H1 (cell line): ENCODE measurements around the gene GMPR. TPM values are rescaled to one million over a fixed set of nuclear protein-coding genes. Genes with fewer than 3 reads are reported as not detected.
A peak's percentile ranks its signal among the peaks of the same experiment; 100 is the strongest.

ENCODE experiments used
- CTCF ChIA-PET: fragments of 300-600 bp; sonication (Branson Sonifier 250); formaldehyde crosslinking; loops from one replicate; lab custom pipeline; 2021; ENCODE audit not compliant: partially characterized antibody; lab: Charles Lee
- POLR2A ChIA-PET: fragments of 300-600 bp; sonication (Branson Sonifier 250); formaldehyde crosslinking; loops from one replicate; lab custom pipeline; 2021; ENCODE audit warnings: inconsistent platforms; ENCODE audit not compliant: partially characterized antibody; lab: Charles Lee
- DNase-seq, 2 experiments: peaks; one replicate each; pipeline versions ENCODE4 v3.0.0 to v3.0.0-alpha.2; 2010 to 2022; ENCODE audit warnings: low spot score in 2 of 2, low read depth in 1 of 2, mixed read lengths in 1 of 2
- FAIRE-seq: peaks from 2 replicates; lab custom pipeline; 2011; peaks lifted over from hg19 to GRCh38; lab: Jason Lieb, UNC
- H2AFZ ChIP-seq: 2 replicates; pipeline ENCODE4 v1.8.1; 2012; ENCODE audit warnings: low read length, inconsistent platforms
- H2AK5ac ChIP-seq: 2 replicates; pipeline ENCODE4 v1.6.1; 2013; ENCODE audit warnings: low read depth, low read length
- H2BK120ac ChIP-seq: replicated peaks from 2 replicates; pipeline ENCODE3; 2013; ENCODE audit warnings: low read depth, low read length, inconsistent platforms
- H2BK12ac ChIP-seq: 2 replicates; pipeline ENCODE4 v1.6.1; 2013; ENCODE audit warnings: low read depth, low read length
- H2BK15ac ChIP-seq: 2 replicates; pipeline ENCODE4 v1.6.1; 2013; ENCODE audit warnings: low read length
- H2BK20ac ChIP-seq: 2 replicates; pipeline ENCODE4 v1.6.1; 2013; ENCODE audit warnings: low read length
- H2BK5ac ChIP-seq: 2 replicates; pipeline ENCODE4 v1.6.1; 2013; ENCODE audit warnings: low read depth, low read length
- H3K14ac ChIP-seq: 2 replicates; pipeline ENCODE4 v1.6.1; 2013; ENCODE audit warnings: inconsistent platforms; ENCODE audit not compliant: insufficient read length
- H3K18ac ChIP-seq: 2 replicates; pipeline ENCODE4 v1.6.1; 2013; ENCODE audit warnings: low read length; ENCODE audit errors: extremely low read depth
- H3K23ac ChIP-seq: 2 replicates; pipeline ENCODE4 v1.6.1; 2013; ENCODE audit warnings: inconsistent platforms; ENCODE audit not compliant: insufficient read length
- H3K23me2 ChIP-seq: 2 replicates; pipeline ENCODE4 v1.6.1; 2013; ENCODE audit warnings: low read depth, low read length
- H3K27ac ChIP-seq: 2 replicates; pipeline ENCODE4 v1.6.1; 2011; ENCODE audit warnings: low read depth, low read length, inconsistent platforms
- H3K27me3 ChIP-seq, 4 experiments: replicated peaks in 1 of 4; 1 replicate in 1 of 4; 2 replicates in 3 of 4; pipeline versions ENCODE4 v1.6.1 to v1.8.1; 2011 to 2013; ENCODE audit warnings: low read length in 3 of 4, mild to moderate bottlenecking in 3 of 4, inconsistent platforms in 2 of 4, mixed read lengths in 2 of 4, moderate library complexity in 1 of 4; ENCODE audit not compliant: control insufficient read depth in 3 of 4, insufficient read depth in 3 of 4; ENCODE audit errors: extremely low read depth in 1 of 4
- H3K36me3 ChIP-seq, 4 experiments: 2 replicates each; pipeline versions ENCODE4 v1.6.1 to v1.8.1; 2011 to 2013; ENCODE audit warnings: mild to moderate bottlenecking in 4 of 4, low read length in 3 of 4, moderate library complexity in 2 of 4, control low read depth in 1 of 4, inconsistent platforms in 1 of 4; ENCODE audit not compliant: insufficient read depth in 4 of 4, control insufficient read depth in 2 of 4
- H3K4ac ChIP-seq: replicated peaks from 2 replicates; pipeline ENCODE3; 2013; ENCODE audit warnings: low read length, low read depth, mixed read lengths, inconsistent platforms; ENCODE audit not compliant: insufficient read length
- H3K4me1 ChIP-seq, 4 experiments: replicated peaks in 1 of 4; 1 replicate in 1 of 4; 2 replicates in 3 of 4; pipeline versions ENCODE4 v1.6.1 to v1.8.1; 2011 to 2013; ENCODE audit warnings: low read length in 3 of 4, inconsistent platforms in 2 of 4, mixed read lengths in 1 of 4; ENCODE audit not compliant: insufficient read depth in 4 of 4, control insufficient read depth in 3 of 4
- H3K4me2 ChIP-seq, 2 experiments: 2 replicates each; pipeline versions ENCODE4 v1.6.1 to v1.8.1; 2011 to 2013; ENCODE audit warnings: low read depth in 2 of 2, low read length in 2 of 2, control low read depth in 1 of 2, inconsistent platforms in 1 of 2, mild to moderate bottlenecking in 1 of 2; ENCODE audit not compliant: insufficient read depth in 1 of 2
- H3K4me3 ChIP-seq, 4 experiments: fragments of 200-600, 300-600 bp in 1 of 4; sonication (generic), shearing (Covaris generic), sonication (Bioruptor Twin) in 1 of 4; 2 replicates each; pipeline versions ENCODE4 v1.5.1 to v1.8.1; 2011 to 2016; ENCODE audit warnings: low read length in 4 of 4, low read depth in 3 of 4, control low read depth in 2 of 4, inconsistent platforms in 2 of 4, mild to moderate bottlenecking in 2 of 4, mixed read lengths in 1 of 4, moderate library complexity in 1 of 4; ENCODE audit not compliant: insufficient read depth in 2 of 4; ENCODE audit errors: extremely low read depth in 1 of 4
- H3K56ac ChIP-seq: replicated peaks from 2 replicates; pipeline ENCODE3; 2013; ENCODE audit warnings: low read depth, mild to moderate bottlenecking, mixed read lengths, low read length, inconsistent platforms; ENCODE audit not compliant: insufficient read length
- H3K79me1 ChIP-seq: 2 replicates; pipeline ENCODE4 v1.6.1; 2013; ENCODE audit warnings: low read depth, low read length, control low read depth
- H3K79me2 ChIP-seq, 2 experiments: 2 replicates each; pipeline versions ENCODE4 v1.6.1 to v1.8.1; 2012 to 2013; ENCODE audit warnings: low read length in 2 of 2, mild to moderate bottlenecking in 2 of 2, inconsistent platforms in 1 of 2; ENCODE audit not compliant: insufficient read depth in 2 of 2, control insufficient read depth in 1 of 2
- H3K9ac ChIP-seq, 4 experiments: replicated peaks in 1 of 4; 1 replicate in 1 of 4; 2 replicates in 3 of 4; pipeline versions ENCODE4 v1.6.1 to v1.8.1; 2011 to 2013; ENCODE audit warnings: low read depth in 3 of 4, low read length in 3 of 4, control low read depth in 2 of 4, mild to moderate bottlenecking in 2 of 4, moderate library complexity in 2 of 4, inconsistent platforms in 1 of 4; ENCODE audit errors: extremely low read depth in 1 of 4
- H3K9me3 ChIP-seq, 2 experiments: 2 replicates each; pipeline versions ENCODE4 v1.6.1 to v1.8.1; 2012 to 2013; ENCODE audit warnings: mild to moderate bottlenecking in 2 of 2, moderate library complexity in 2 of 2, control low read depth in 1 of 2, inconsistent platforms in 1 of 2, low read depth in 1 of 2, low read length in 1 of 2, mixed read lengths in 1 of 2; ENCODE audit not compliant: insufficient read depth in 2 of 2
- H4K20me1 ChIP-seq, 2 experiments: replicated peaks in 1 of 2; 2 replicates each; pipeline versions ENCODE3 to v1.8.1; 2011 to 2013; ENCODE audit warnings: inconsistent platforms in 2 of 2, low read length in 2 of 2, mild to moderate bottlenecking in 1 of 2; ENCODE audit not compliant: insufficient read depth in 2 of 2, control insufficient read depth in 1 of 2
- H4K5ac ChIP-seq: 2 replicates; pipeline ENCODE4 v1.6.1; 2013; ENCODE audit warnings: low read length, low read depth, mixed read lengths, inconsistent platforms; ENCODE audit not compliant: insufficient read length
- H4K8ac ChIP-seq: 2 replicates; pipeline ENCODE4 v1.8.0; 2013; ENCODE audit warnings: mild to moderate bottlenecking, moderate library complexity, low read length, inconsistent platforms; ENCODE audit not compliant: insufficient read depth; ENCODE audit errors: extremely low read depth
- H4K91ac ChIP-seq: replicated peaks from 2 replicates; pipeline ENCODE3; 2013; ENCODE audit warnings: low read length, mixed read lengths, inconsistent platforms; ENCODE audit not compliant: insufficient read length
- SRF ChIP-seq: IDR thresholded peaks from 2 replicates; pipeline ENCODE4 v1.6.1; 2011; ENCODE audit warnings: mild to moderate bottlenecking, low read depth, low read length, moderate library complexity
- WGBS, 2 experiments: shearing (Covaris generic) in 1 of 2; methylation state at CpG; one replicate each; pipeline versions ENCODE4 v1.1.6 to v1.1.7; 2013 to 2015; ENCODE audit warnings: low lambda C conversion rate in 2 of 2, mixed read lengths in 2 of 2, inconsistent platforms in 1 of 2, low coverage in 1 of 2, missing lambda C conversion rate in 1 of 2; ENCODE audit not compliant: insufficient replicate concordance in 2 of 2, insufficient coverage in 1 of 2, insufficient read length in 1 of 2; ENCODE audit errors: extremely low coverage in 1 of 2, missing lambda C conversion rate in 1 of 2; 5-methylcytosine and 5-hydroxymethylcytosine counted together
- polyA plus RNA-seq, 7 experiments: library from polyadenylated mRNA; depleted of rRNA in 3 of 7; stranded (reverse) in 5 of 7; unstranded in 2 of 7; fragments of >200 nt in 5 of 7; fragments of 200-250 nt in 2 of 7; gene quantifications; 1 replicate in 5 of 7; 2 replicates in 1 of 7; 4 replicates in 1 of 7; pipeline versions ENCODE4 v1.2.1 to v1.2.3, GENCODE V29; 2011 to 2013; ENCODE audit warnings: missing spikeins in 2 of 7, mixed read lengths in 2 of 7
- total RNA-seq: library from RNA; stranded (reverse); fragmentation: NEBNext Ultra II Directional; extraction: Animal tissue kit (Norgen Biotek cat#: 25700); gene quantifications from 2 replicates; pipeline ENCODE4 v1.2.1, GENCODE V29; 2021
- TF ChIP-seq, protein P1 (sequence below): IDR thresholded peaks from 2 replicates; pipeline ENCODE4 v1.6.1; 2012; ENCODE audit warnings: inconsistent platforms
- TF ChIP-seq, protein P2 (sequence below): IDR thresholded peaks from 2 replicates; pipeline ENCODE4 v1.6.1; 2012; ENCODE audit warnings: inconsistent platforms

The GMPR gene
- total and polyA plus RNA-seq, 2 of the 8 experiments (the other 6 are each of a cell fraction or from before 2014, with no cell fraction given), result 0.99 to 1.2 TPM

DNA sequence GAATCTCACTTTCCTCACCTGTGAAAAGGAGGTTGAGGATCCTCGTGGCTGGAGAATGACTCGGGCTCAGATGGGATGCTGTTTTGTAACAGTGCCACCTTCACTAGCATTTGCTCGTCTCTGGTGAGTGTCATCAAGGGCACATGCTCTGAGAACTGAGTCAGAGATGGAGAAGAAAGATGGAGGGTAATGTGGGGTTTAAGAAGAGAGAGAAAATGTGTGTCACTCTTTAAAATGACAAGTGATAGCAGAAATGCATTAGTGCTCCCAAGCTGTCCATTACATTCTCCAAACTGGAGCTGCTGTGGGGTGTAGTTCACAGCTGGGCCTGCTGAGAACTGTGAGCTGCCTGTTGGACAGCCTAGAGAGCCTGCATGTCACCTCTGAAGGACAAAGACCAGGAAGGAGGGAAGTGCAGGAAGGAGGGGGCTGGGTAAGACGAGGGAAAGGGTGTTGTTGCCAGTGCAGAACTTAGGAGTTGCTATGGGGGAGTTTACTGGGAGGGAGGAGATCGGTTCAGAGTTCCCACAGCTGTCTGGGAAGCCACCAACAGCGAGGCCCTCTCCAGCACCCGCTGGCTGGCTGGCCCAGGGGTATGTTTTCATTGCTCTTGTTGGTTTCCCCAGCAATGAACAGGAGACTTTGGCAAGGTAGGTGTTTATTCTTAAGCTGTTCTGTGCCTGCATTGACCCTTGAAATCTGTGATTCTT lies 19.8 kb downstream of the GMPR start:
- Histone ChIP-seq H3K23ac (no peak overlapping the region), H4K5ac (no peak overlapping the region), H4K91ac (peak overlapping the region; percentile 86), H3K4me2 (no peak overlapping the region; a peak in 1 of 4 replicates), H2BK120ac (peak overlapping the region; percentile 48), H2AFZ (peak overlapping the region; percentile 79), H3K14ac (no peak overlapping the region), H3K9me3 (no peaks in the 10 kb centered on the region), H2BK5ac (peak overlapping the region; percentile 79; the same call in 1 of the 2 replicates), H2BK12ac (peak overlapping the region; percentile 40; the same call in 1 of the 2 replicates), H3K56ac (no peak overlapping the region), H3K4me1 (peaks cover 0 to 5% (median 3%) of the 10 kb centered on the region in 4 experiments; a peak in 4 of 7 replicates), H4K8ac (no peak overlapping the region), H3K79me1 (no peaks in the 10 kb centered on the region), H3K23me2 (no peaks in the 10 kb centered on the region), H3K79me2 (no peaks in the 10 kb centered on the region), H3K27me3 (no peaks in the 10 kb centered on the region), H4K20me1 (no peaks in the 10 kb centered on the region), H3K27ac (no peak overlapping the region), H3K36me3 (no peaks in the 10 kb centered on the region), H3K4me3 (no peak overlapping the region), H2AK5ac (peak overlapping the region; percentile 67; the same call in 1 of the 2 replicates), H3K9ac (no peak overlapping the region; a peak in 1 of 7 replicates), H3K18ac (peak overlapping the region; percentile 66; the same call in 1 of the 2 replicates), H3K4ac (no peak overlapping the region), H2BK20ac (peak overlapping the region; percentile 41; the same call in 1 of the 2 replicates), H2BK15ac (peak overlapping the region; percentile 61; the same call in 1 of the 2 replicates)
- POLR2A ChIA-PET, result no interaction called here
- 78% methylated on average over 7 of the region's 7 CpGs; no CpG with 5 or more reads in 1 of the 2 experiments for WGBS, 2 experiments
- no peak for FAIRE-seq
- CTCF ChIA-PET, result interaction anchor here (0.6 to 2.0 kb wide), 4 partner anchors 10 to 168 kb away, joined by 3 to 5 read pairs (median 3); no protein-coding TSS in a partner anchor
- DNase-seq, result no peak
- TF ChIP-seq, protein P1, sequence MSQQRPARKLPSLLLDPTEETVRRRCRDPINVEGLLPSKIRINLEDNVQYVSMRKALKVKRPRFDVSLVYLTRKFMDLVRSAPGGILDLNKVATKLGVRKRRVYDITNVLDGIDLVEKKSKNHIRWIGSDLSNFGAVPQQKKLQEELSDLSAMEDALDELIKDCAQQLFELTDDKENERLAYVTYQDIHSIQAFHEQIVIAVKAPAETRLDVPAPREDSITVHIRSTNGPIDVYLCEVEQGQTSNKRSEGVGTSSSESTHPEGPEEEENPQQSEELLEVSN, result peak; percentile 23; the same call in 1 of the 2 replicates
- TF ChIP-seq, protein P2, sequence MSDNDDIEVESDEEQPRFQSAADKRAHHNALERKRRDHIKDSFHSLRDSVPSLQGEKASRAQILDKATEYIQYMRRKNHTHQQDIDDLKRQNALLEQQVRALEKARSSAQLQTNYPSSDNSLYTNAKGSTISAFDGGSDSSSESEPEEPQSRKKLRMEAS, result 0 out of 2 replicates have a peak, but pooled peaks have one; percentile 20
- no peak for TF ChIP-seq SRF
